Breast epithelium (tissue), 3 donors: Measurements from ENCODE around the gene THBD.
A peak's percentile ranks its signal among the peaks of the same experiment; 100 is the strongest.

Experiments used
- POLR2A ChIP-seq: fragments of 450-650 bp; IDR thresholded peaks from one replicate; pipeline ENCODE4 v1.6.1; 2016; ENCODE audit warnings: antibody characterized with exemption, mild to moderate bottlenecking, moderate library complexity
- TF ChIP-seq, protein P1 (sequence below), 3 donors: fragments of 450-650 bp; IDR thresholded peaks; one replicate each; pipeline ENCODE4 v1.5.1; 2016 to 2017; ENCODE audit warnings: antibody characterized with exemption in 3 of 3, mild to moderate bottlenecking in 3 of 3, moderate library complexity in 3 of 3

DNA sequence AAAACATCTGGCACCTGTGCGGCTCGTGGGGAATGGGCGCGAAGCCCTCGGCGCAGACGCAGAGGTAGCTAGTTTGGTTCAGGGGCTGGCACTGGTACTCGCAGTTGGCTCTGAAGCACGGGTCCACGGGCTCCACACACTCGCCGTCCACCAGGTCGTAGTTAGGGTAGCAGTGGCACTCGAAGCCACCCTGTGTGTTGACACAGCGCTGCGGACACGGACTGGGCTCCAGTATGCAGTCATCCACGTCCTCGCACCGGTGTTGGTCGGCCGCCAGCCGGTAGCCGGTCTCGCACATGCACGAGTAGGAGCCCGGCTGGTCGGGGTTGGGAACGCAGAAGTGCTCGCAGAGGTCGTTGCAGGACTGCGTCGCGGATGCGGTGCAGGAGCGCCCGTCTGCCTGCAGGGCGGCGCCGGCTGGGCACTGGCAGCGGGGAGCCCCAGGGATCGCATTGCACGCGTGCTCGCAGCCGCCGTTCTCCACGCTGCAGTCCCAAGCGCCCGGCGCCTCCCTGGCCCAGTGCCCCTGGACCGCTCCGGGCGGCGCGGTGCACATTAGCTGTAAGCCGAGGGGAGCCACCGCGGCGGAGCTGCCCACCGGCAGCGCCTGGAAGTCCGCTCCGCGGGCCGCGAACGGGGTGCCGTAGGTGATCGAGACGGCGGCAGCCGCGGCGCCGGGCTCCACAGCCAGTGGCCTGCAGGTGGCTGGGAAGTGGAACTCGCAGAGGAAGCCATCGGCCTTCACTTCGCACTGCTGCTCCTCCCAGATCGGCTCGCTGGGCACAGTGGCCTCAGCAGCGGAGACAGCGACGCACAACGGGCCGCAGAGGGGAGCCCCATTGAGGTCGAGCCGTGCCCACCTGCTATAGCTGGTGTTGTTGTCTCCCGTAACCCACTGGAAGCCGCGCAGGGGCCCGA lies 930 bp downstream of the THBD start:
- TF ChIP-seq, protein P1, sequence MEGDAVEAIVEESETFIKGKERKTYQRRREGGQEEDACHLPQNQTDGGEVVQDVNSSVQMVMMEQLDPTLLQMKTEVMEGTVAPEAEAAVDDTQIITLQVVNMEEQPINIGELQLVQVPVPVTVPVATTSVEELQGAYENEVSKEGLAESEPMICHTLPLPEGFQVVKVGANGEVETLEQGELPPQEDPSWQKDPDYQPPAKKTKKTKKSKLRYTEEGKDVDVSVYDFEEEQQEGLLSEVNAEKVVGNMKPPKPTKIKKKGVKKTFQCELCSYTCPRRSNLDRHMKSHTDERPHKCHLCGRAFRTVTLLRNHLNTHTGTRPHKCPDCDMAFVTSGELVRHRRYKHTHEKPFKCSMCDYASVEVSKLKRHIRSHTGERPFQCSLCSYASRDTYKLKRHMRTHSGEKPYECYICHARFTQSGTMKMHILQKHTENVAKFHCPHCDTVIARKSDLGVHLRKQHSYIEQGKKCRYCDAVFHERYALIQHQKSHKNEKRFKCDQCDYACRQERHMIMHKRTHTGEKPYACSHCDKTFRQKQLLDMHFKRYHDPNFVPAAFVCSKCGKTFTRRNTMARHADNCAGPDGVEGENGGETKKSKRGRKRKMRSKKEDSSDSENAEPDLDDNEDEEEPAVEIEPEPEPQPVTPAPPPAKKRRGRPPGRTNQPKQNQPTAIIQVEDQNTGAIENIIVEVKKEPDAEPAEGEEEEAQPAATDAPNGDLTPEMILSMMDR (IDR thresholded peaks at IDR 0.05), result peak in 1 of 3 donors; percentile 36
- no peak for TF ChIP-seq POLR2A
